DMS53 treated with DMSO at 0.1 percent for 48 hours (cell line): ENCODE measurements around the gene RABL2B.

Experiments used
- DNase-seq: peaks from one replicate; lab custom pipeline; 2025; ENCODE audit not compliant: unreplicated experiment; lab: John Stamatoyannopoulos, UW

RABL2B gene

GRCh38 chr22:50738649-50739227 lies 44.7 kb downstream of the RABL2B start:
- DNase-seq = no peak

GRCh38 chr22:50737728-50738648 lies 45.4 kb downstream of the RABL2B start, which contains the start of gene ACR:
ACR (plus strand) TSS chr22:50738204; CDS start chr22:50738236, 32 bp downstream.
- no peak for DNase-seq

DNA sequence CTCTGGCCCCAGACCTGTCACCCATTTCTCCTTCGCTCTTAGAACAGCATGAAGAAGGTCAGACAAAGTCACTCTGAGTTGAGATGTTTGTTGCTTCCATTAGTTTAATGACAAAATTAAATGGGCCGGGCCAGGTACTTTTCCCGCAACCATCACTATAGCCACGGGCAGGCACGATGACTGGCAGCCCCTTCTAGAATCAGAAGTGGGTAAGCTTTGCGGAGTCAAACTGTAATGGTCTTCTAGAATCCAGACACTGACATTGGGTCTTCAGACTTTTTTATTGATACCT lies 47.8 kb downstream of the RABL2B start:
- no peak for DNase-seq

DNA sequence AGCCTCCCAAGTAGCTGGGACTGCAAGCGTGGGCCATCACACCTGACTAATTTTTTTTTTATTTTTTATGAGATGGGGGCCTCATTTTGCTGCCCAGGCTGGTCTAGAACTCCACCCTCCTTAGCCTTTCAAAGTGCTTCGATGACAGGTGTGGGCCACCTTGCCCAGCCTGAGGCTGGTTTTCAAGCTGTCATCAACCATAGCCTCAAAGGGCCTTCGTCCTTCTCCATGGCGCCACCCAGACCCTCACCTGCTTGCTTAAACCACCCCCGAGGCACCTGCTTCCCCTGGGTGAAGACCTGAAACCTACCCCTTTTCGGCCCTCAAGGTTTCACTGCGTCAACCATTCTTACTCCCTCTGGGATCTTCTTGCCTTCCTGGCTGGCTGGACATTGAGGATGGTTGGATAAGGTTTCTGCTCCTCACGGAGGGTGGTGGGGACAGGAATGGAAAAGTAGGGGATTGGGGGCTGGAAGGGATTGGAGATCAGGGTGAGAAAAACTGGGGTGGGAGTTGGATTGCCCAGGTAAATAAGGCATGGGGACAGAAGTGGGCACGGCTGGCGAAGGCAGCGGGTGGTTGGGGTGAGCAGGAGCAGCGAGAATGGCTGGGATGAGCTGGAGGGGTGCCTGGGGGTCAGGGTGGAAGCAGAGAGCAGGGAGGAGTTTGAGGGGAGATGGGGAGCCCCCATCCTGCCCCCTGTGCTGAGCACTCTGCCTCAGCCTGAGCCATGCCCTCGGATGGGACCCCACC lies 48.3 kb downstream of the RABL2B start:
- DNase-seq = no peak

- no peak for DNase-seq
Measured at GRCh38 chr22:50734343-50734771, 49.1 kb downstream of the RABL2B start.

- no peak for DNase-seq
Measured at GRCh38 chr22:50733521-50734342, 49.7 kb downstream of the RABL2B start.

- DNase-seq = no peak
Measured at GRCh38 chr22:50732681-50733080, 50.8 kb downstream of the RABL2B start.

DNA sequence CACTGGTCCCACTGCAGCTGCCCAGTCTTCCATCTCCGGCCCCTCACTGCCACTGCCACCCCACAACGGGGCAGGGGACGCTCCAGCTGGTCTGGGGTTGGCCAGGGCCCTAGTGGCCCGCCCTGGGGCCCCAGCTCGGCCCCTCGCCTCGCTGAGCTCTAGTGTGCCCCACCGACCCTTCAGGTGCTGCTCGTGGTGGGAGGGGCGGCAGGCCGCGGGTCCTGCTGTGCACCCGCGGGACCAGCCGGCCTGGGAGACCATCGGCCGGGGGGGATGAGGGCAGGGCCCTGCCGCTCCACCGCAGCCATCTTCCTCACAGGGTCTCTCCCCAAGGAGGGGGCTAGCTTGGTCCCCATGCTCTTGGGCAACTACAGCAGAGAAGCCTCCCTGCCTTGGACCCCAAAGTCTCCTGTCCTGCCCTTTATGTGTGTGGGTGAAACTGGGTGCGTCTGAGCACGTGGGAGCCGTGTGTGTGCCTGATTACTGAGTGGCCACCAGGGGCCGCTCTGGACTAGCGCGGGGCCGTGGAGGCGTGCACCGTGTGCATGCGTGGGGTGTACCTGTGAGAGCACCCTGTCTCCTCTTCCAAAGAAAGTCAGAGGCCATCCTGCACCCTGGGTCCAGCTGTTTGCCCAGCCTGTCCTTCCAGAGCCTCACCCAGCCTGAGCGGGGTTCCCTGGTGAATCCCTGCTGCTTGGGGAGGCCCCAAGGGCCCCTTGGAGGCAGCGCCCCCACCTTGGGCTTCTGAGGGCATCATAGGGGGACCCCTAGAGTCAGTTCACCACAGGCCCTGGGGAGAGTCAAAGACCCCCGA lies 51.4 kb downstream of the RABL2B start:
- no peak for DNase-seq

DNA sequence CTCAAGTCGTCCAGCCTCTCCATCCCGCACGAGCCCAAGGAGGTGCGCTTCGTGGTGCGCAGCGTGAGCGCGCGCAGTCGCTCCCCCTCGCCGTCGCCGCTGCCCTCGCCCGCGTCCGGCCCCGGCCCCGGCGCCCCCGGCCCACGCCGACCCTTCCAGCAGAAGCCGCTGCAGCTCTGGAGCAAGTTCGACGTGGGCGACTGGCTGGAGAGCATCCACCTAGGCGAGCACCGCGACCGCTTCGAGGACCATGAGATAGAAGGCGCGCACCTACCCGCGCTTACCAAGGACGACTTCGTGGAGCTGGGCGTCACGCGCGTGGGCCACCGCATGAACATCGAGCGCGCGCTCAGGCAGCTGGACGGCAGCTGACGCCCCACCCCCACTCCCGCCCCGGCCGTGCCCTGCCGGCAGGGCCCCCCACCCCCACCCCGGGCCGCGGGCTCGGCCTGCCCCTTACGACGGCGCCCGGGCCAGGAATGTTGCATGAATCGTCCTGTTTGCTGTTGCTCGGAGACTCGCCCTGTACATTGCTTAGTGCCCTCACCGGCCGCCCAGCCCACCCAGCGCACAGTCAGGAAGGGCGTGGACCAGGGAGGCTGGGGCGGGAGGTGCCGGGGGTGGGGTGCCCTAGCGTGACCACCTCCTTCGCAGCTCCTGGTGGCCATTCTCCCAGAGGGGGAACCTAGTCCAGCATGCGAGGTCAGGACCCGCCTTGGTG lies 52.3 kb downstream of the RABL2B start:
- DNase-seq = no peak

- no peak for DNase-seq
Measured at GRCh38 chr22:50730013-50730891, 53.2 kb downstream of the RABL2B start.

- DNase-seq = peak; percentile 80
Measured at GRCh38 chr22:50729391-50730012, 53.9 kb downstream of the RABL2B start.

GRCh38 chr22:50728523-50728931 lies 54.9 kb downstream of the RABL2B start:
- DNase-seq = no peak

GRCh38 chr22:50727678-50728522 lies 55.5 kb downstream of the RABL2B start:
- no peak for DNase-seq

DNA sequence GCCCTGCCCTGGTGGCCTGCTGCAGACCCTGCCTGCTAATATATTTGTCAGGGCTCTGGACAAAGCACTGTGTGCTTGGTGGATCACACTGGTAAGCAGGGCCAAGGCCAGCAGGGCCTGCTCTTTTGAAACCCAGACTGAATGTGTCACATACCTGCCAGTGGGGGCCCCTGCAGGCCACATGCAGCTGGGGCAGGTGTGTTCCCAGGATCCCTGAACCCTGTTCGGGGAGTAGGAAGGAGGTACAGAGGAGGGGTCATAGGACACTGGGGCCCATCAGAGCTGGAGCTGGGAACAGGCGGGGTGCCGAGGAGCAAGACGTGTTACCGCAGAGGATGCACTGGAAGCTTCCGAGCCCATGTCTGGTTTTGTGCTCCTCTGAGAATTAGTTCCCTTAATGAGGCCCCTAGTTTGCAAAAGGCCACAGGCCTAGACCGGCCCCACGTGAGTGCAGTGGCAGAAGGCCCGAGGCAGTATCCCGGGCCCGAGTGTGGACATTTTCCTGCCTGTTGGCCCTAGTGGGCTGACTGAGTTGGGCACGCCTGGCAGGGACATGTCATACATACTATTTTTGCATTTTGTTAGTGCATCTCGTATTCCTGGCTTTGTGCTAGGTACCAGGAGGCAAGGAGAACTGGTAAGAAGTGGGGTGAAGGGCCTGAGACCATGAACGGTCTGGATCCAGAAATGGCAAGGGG lies 56.6 kb downstream of the RABL2B start:
- no peak for DNase-seq

GRCh38 chr22:50725597-50725996 lies 57.8 kb downstream of the RABL2B start:
- no peak for DNase-seq

- no peak for DNase-seq
Measured at GRCh38 chr22:50724616-50725015, 58.8 kb downstream of the RABL2B start.

GRCh38 chr22:50723991-50724390 lies 59.4 kb downstream of the RABL2B start:
- DNase-seq = no peak
